Loucy (cell line): Measurements from ENCODE around the gene NSD1.

Source experiments
- H2AFZ ChIP-seq: fragments of 200-600 bp; sonication (generic); 2 replicates; pipeline ENCODE4 v1.6.0; 2016; ENCODE audit warnings: antibody characterized with exemption, mild to moderate bottlenecking, low read length, moderate library complexity
- H3F3A ChIP-seq: fragments of 200-600 bp; 2 replicates; pipeline ENCODE4 v1.6.0; 2016; ENCODE audit warnings: antibody characterized with exemption, low read depth, mild to moderate bottlenecking
- H3K27me3 ChIP-seq: fragments of 200-600 bp; sonication (generic); 2 replicates; pipeline ENCODE4 v1.6.1; 2014; ENCODE audit warnings: low read length, mild to moderate bottlenecking; ENCODE audit not compliant: insufficient read depth, poor library complexity, severe bottlenecking
- H3K36me3 ChIP-seq: fragments of 200-600 bp; sonication (generic); 2 replicates; pipeline ENCODE4 v1.6.1; 2016; ENCODE audit warnings: low read length; ENCODE audit not compliant: insufficient read depth
- H3K4me1 ChIP-seq: fragments of 200-600 bp; sonication (generic); 2 replicates; pipeline ENCODE4 v1.5.1; 2014; ENCODE audit warnings: low read length, mild to moderate bottlenecking; ENCODE audit not compliant: insufficient read depth, poor library complexity, severe bottlenecking
- H3K4me2 ChIP-seq: fragments of 200-600 bp; sonication (generic); 2 replicates; pipeline ENCODE4 v1.6.0; 2014; ENCODE audit warnings: antibody characterized with exemption, low read length, low read depth, mild to moderate bottlenecking; ENCODE audit not compliant: poor library complexity, severe bottlenecking
- H3K4me3 ChIP-seq: fragments of 200-600 bp; sonication (generic); 2 replicates; pipeline ENCODE4 v1.5.1; 2014; ENCODE audit warnings: low read length, mild to moderate bottlenecking, mixed read lengths; ENCODE audit not compliant: poor library complexity, severe bottlenecking
- H3K79me2 ChIP-seq: fragments of 200-600 bp; sonication (generic); 2 replicates; pipeline ENCODE4 v1.6.1; 2014; ENCODE audit warnings: low read length; ENCODE audit not compliant: insufficient read depth
- H3K9ac ChIP-seq: fragments of 200-600 bp; sonication (generic); 2 replicates; pipeline ENCODE4 v1.6.0; 2014; ENCODE audit warnings: mild to moderate bottlenecking, low read depth, low read length, moderate library complexity; ENCODE audit not compliant: poor library complexity, severe bottlenecking
- H3K9me2 ChIP-seq: fragments of 200-600 bp; sonication (generic); replicated peaks from 2 replicates; pipeline ENCODE4 v1.6.1; 2016; ENCODE audit warnings: low read depth, low read length, mixed read lengths
- H3K9me3 ChIP-seq: fragments of 200-600 bp; sonication (generic); 2 replicates; pipeline ENCODE4 v1.6.1; 2014; ENCODE audit warnings: mild to moderate bottlenecking, antibody characterized with exemption, low read length, low read depth; ENCODE audit not compliant: insufficient read depth
- H4K20me1 ChIP-seq: fragments of 200-600 bp; sonication (generic); 2 replicates; pipeline ENCODE4 v1.6.0; 2014; ENCODE audit warnings: antibody characterized with exemption, low read length, mild to moderate bottlenecking; ENCODE audit not compliant: insufficient read depth, poor library complexity, severe bottlenecking
- CTCF ChIP-seq: fragments of 200-600 bp; sonication (generic); conservative IDR thresholded peaks from 2 replicates; pipeline ENCODE4 v1.5.1; 2014; ENCODE audit warnings: mild to moderate bottlenecking, antibody characterized with exemption, low read length
- EZH2phosphoT487 ChIP-seq: fragments of 200-600 bp; IDR thresholded peaks from 2 replicates; pipeline ENCODE4 v1.6.1; 2018; ENCODE audit warnings: antibody characterized with exemption, mild to moderate bottlenecking, moderate library complexity, borderline replicate concordance

The NSD1 gene

GRCh38 chr5:177220576-177220975, 87.0 kb downstream of the NSD1 start:
- H3K4me2 ChIP-seq: no peak overlapping the region
- no peak overlapping the region for H2AFZ ChIP-seq
- H3K36me3 ChIP-seq: no peaks in the 10 kb centered on the region
- peaks cover 4% of the 10 kb centered on the region for H4K20me1 ChIP-seq
- peaks cover 7% of the 10 kb centered on the region; the same call in 1 of the 2 replicates for H3K79me2 ChIP-seq
- no peaks in the 10 kb centered on the region for H3K9me3 ChIP-seq
- no peaks in the 10 kb centered on the region for H3K9me2 ChIP-seq
- no peak overlapping the region for H3K4me3 ChIP-seq
- no peaks in the 10 kb centered on the region for H3F3A ChIP-seq
- TF ChIP-seq CTCF (no peak), EZH2phosphoT487 (no peak)
- no peaks in the 10 kb centered on the region for H3K4me1 ChIP-seq
- no peaks in the 10 kb centered on the region for H3K27me3 ChIP-seq
- no peak overlapping the region for H3K9ac ChIP-seq

- no peaks in the 10 kb centered on the region for H3F3A ChIP-seq
- H3K79me2 ChIP-seq: peaks cover 7% of the 10 kb centered on the region
- H3K27me3 ChIP-seq: no peaks in the 10 kb centered on the region
- H4K20me1 ChIP-seq: peaks cover 4% of the 10 kb centered on the region
- H3K9ac ChIP-seq: no peak overlapping the region
- no peaks in the 10 kb centered on the region for H3K9me3 ChIP-seq
- H3K9me2 ChIP-seq: no peaks in the 10 kb centered on the region
- H3K4me3 ChIP-seq: no peak overlapping the region
- peaks cover 3% of the 10 kb centered on the region; the same call in 1 of the 2 replicates for H3K36me3 ChIP-seq
- no peaks in the 10 kb centered on the region for H3K4me1 ChIP-seq
- H2AFZ ChIP-seq: no peak overlapping the region
- no peak overlapping the region for H3K4me2 ChIP-seq
- TF ChIP-seq EZH2phosphoT487: no peak
- TF ChIP-seq CTCF: no peak
Measured at GRCh38 chr5:177222269-177222668, 88.7 kb downstream of the NSD1 start.

- Histone ChIP-seq H3K4me3 (no peak overlapping the region), H3K27me3 (no peaks in the 10 kb centered on the region), H4K20me1 (no peaks in the 10 kb centered on the region), H3K9me2 (no peaks in the 10 kb centered on the region), H3K9me3 (no peaks in the 10 kb centered on the region), H3F3A (no peaks in the 10 kb centered on the region), H2AFZ (no peak overlapping the region), H3K79me2 (peaks cover 15% of the 10 kb centered on the region), H3K36me3 (peaks cover 6% of the 10 kb centered on the region; the same call in 1 of the 2 replicates), H3K4me2 (no peak overlapping the region), H3K4me1 (no peaks in the 10 kb centered on the region), H3K9ac (no peak overlapping the region)
- no peak for TF ChIP-seq CTCF
Measured at GRCh38 chr5:177225798-177226197, 92.2 kb downstream of the NSD1 start.
